GM23338 (cell line): ENCODE results near the gene ACAN.

ENCODE experiments used
- EZH2 ChIP-seq: fragments of 200-600 bp; sonication (generic); IDR thresholded peaks from one replicate; pipeline ENCODE4 v1.8.0; 2017; ENCODE audit warnings: antibody characterized with exemption, mild to moderate bottlenecking, low read depth; ENCODE audit not compliant: unreplicated experiment
- EZH2phosphoT487 ChIP-seq: fragments of 200-600 bp; sonication (generic); IDR thresholded peaks from one replicate; pipeline ENCODE4 v1.8.1; 2018; ENCODE audit warnings: antibody characterized with exemption; ENCODE audit not compliant: unreplicated experiment
- POLR2AphosphoS5 ChIP-seq: IDR thresholded peaks from 2 replicates; pipeline ENCODE4 v1.6.1; 2016; ENCODE audit warnings: antibody characterized with exemption, low read depth
- ZNF331 ChIP-seq: fragments of 250-450 bp; sonication (Bioruptor Pico); IDR thresholded peaks from 2 replicates; pipeline ENCODE4 v1.5.0; 2020; ENCODE audit warnings: low read depth, mild to moderate bottlenecking, moderate library complexity
- TF ChIP-seq, protein P1 (sequence below), 2 experiments: fragments of 200-600 bp in 1 of 2; sonication (generic) in 1 of 2; conservative IDR thresholded peaks; 2 replicates each; pipeline versions ENCODE4 v1.5.1 to v1.6.1; 2016 to 2017; ENCODE audit warnings: antibody characterized with exemption in 2 of 2, low read depth in 2 of 2, mild to moderate bottlenecking in 2 of 2, moderate library complexity in 1 of 2

GRCh38 chr15:88918738-88919137, 115.5 kb downstream of the ACAN start:
- TF ChIP-seq ZNF331 (CRISPR knock-in tag) (no peak), EZH2phosphoT487 (no peak), POLR2AphosphoS5 (no peak), EZH2 (no peak)
- TF ChIP-seq, protein P1, sequence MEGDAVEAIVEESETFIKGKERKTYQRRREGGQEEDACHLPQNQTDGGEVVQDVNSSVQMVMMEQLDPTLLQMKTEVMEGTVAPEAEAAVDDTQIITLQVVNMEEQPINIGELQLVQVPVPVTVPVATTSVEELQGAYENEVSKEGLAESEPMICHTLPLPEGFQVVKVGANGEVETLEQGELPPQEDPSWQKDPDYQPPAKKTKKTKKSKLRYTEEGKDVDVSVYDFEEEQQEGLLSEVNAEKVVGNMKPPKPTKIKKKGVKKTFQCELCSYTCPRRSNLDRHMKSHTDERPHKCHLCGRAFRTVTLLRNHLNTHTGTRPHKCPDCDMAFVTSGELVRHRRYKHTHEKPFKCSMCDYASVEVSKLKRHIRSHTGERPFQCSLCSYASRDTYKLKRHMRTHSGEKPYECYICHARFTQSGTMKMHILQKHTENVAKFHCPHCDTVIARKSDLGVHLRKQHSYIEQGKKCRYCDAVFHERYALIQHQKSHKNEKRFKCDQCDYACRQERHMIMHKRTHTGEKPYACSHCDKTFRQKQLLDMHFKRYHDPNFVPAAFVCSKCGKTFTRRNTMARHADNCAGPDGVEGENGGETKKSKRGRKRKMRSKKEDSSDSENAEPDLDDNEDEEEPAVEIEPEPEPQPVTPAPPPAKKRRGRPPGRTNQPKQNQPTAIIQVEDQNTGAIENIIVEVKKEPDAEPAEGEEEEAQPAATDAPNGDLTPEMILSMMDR (conservative IDR thresholded peaks at IDR 0.05; ENCODE audit: low read depth in 2 of 2): no peak
